ENCODE results near the gene PAOX.
"Not testable (repeated sequence)": the region's sequence is repeated elsewhere in the genome, so short reads cannot be mapped to it uniquely, and the experiment has no call there.

Gene PAOX

DNA sequence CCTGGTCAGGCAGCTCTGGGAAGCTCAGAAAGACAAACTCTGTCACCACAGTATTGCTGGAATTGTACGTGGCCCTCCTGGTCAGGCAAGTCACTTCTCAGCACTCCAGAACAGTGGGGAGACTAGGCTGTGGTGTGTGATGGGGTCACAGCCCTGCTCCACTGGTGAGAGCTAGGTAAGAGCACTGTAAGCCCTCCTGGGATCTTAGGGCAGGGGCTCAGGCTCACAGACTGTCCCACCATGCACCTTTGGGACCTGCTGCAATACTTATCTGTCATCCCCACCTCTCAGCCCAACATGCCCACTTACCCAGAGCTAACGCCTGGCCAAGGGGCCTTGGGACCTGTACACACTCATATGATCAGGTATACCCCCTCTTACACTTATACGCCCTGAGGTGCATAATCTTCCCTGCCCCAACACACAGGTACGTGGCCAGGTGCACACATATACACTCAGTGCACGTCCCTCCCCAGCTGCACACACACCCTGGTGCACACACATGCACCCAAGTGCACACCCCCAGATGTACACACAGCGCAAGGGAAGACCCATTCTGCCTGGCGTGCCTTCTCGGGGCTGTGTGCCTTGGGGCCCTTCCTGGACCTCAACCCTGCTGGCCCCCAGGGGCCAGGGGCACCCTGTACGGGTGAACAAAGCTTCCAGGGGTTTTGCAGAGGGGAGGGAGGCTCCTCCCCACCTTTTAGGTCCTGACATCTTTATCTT, 53.0 kb downstream of the PAOX start:
- DNase-seq (ENCODE audit: low read depth in 3 of 3, low spot score in 1 of 3), result not testable (repeated sequence)

DNA sequence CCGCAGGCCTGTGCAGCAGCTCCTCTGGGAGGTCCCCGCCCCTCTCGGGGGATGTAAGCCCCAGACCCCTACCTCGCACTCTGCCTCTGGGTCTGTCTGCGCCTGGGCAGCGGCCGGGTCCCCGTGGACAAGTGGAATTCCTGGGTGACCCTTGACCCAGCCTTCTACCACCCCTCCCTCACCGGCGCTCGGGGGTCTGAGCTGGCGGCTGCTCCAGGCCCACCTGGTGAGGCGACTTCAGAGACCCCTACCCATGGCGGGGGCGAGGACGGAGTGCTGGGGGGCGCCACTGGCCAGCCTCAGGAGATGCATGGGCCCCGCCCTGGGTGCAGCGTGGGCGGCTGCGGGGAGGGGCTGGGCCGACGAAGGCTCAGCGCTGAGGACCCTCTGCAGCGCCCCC, 53.7 kb downstream of the PAOX start:
- DNase-seq (ENCODE audit: low read depth in 3 of 3, low spot score in 1 of 3), result not testable (repeated sequence)

DNA sequence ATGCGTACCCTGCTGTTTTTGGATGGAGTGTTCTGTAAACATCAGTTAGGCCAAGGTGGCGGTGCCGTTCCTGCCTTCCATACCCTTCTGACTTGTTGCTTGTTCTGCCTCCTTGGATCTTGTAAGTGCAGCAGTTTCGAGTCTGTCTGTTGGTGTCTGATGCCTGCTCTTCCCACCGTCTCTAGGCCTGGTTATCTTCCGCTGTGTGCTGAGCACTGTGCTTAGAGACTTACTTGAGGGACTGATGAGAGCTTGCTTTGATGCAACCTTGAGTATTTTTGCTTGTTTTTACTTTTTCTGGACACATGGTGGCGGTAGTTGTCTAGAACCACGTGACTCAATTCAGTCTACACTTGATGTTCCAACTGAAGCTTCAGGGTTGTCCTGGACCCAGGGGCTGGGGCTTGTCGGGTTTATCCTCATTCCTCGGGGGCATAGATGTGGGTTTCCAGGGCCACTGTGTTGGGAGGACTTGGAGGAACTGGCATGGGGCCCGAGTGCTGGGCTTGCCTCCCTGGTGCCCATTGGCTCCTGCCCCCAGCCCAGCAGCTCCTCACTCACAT, 59.7 kb downstream of the PAOX start:
- DNase-seq (ENCODE audit: low read depth in 3 of 3, low spot score in 1 of 3), result no peak

DNA sequence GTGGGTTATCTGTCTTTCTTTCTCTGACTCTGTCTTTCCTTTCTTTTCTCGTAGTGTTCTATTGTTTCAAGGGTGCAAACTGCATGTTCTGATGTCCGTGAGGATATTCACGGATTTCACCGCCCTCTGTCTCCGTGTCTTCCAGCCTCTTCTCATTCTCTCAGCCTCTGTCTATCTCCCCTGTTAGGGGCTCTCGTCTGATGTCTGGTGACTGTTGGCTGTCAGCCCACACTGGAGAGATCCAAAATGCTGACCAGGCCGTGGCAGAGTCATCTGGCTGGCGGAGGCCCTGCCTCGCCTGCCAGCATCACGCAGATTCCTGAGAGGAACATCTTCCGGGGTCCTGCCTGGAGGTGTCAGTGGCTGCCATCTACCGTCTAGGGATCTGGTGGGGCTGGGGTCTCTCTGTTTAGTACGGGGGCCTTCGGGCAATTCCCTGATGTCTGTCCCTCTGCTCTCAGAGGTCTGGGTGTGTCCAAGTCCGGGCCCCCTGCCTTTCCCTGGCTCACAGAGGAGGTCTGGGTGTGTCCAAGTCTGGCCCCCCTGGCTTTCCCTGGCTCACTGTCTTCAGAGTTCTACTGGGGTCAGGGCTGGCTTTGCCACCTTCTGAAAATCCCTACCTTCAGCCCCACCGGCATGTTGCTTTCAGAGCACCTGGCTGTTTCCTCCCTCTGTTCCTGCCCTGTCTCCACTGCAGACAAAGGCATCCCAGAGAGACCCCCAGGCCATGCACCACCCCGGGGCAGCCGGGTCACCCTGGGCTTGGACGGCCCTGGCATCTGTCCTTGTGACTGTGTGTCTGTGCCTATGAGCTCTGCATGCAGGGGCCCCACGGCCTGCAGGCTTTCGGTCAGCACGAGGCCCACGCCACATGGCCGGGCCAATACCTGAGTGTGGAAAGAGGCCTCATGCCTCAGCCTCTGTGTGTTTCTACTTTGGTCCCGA, 60.7 kb downstream of the PAOX start:
- DNase-seq (ENCODE audit: low read depth in 3 of 3, low spot score in 1 of 3), result no peak

DNA sequence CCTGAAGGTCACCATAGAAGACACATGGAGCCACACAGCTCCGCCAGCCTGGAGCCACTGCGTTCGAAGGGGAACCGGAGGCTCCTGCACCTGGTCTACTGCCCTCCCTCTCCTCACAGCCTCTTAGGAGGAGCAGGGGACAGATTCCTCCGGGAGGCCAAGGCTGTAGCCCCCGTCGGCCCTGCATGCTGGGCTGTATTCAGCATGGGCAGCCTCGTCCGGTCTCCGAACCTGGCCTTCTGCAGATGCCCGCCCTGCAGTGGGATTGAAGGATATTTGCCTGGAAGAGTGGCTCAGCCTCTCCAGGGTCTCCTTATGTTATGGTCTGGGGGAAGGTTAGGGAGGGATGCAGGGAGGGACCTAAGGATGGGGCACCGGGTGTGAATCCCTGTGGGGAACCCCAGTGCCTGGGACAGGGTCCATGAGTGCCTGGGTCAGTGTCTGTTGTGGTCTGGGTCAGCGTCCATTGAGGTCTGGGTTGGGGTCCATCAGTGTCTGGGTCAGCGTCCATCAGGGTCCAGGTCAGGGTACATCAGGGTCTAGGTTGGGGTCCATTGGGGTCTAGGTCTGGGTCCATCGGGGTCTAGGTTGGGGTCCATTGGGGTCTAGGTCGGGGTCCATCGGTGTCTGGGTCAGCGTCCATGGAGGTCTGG, 61.7 kb downstream of the PAOX start:
- no peak for DNase-seq (ENCODE audit: low read depth in 3 of 3, low spot score in 1 of 3)
